ENCODE measurements around the gene SLC26A11.
"Not testable (repeated sequence)": the region's sequence is repeated elsewhere in the genome, so short reads cannot be mapped to it uniquely, and the experiment has no call there.

Gene SLC26A11

GRCh38 chr17:80187090-80187489 lies 33.1 kb upstream of the SLC26A11 start:
- no peaks in the 10 kb centered on the region for H3K9me3 Mint-ChIP-seq
- no peaks in the 10 kb centered on the region for H3K4me1 Mint-ChIP-seq (ENCODE audit: low read depth in 2 of 2)
- ATAC-seq (replicated peaks): no peak
- H3K36me3 Mint-ChIP-seq (ENCODE audit: insufficient read depth): no peaks in the 10 kb centered on the region
- H3K27me3 Mint-ChIP-seq: peaks cover 5 to 73% of the 10 kb centered on the region in 2 donors
- DNase-seq: no peak
- H3K27ac Mint-ChIP-seq: no peak overlapping the region
- H3K4me3 Mint-ChIP-seq: no peak overlapping the region

GRCh38 chr17:80187515-80187941 lies 32.7 kb upstream of the SLC26A11 start:
- peaks cover 5 to 73% of the 10 kb centered on the region in 2 donors for H3K27me3 Mint-ChIP-seq
- no peak for ATAC-seq (replicated peaks)
- no peaks in the 10 kb centered on the region for H3K9me3 Mint-ChIP-seq
- DNase-seq: no peak
- no peak overlapping the region for H3K27ac Mint-ChIP-seq
- H3K36me3 Mint-ChIP-seq (ENCODE audit: insufficient read depth): no peaks in the 10 kb centered on the region
- no peaks in the 10 kb centered on the region for H3K4me1 Mint-ChIP-seq (ENCODE audit: low read depth in 2 of 2)
- H3K4me3 Mint-ChIP-seq: no peak overlapping the region

- H3K27ac Mint-ChIP-seq: no peak overlapping the region
- H3K4me3 Mint-ChIP-seq: no peak overlapping the region
- H3K9me3 Mint-ChIP-seq: no peaks in the 10 kb centered on the region
- peaks cover 12 to 68% of the 10 kb centered on the region in 2 donors for H3K27me3 Mint-ChIP-seq
- H3K4me1 Mint-ChIP-seq (ENCODE audit: low read depth in 2 of 2): no peaks in the 10 kb centered on the region
- no peaks in the 10 kb centered on the region for H3K36me3 Mint-ChIP-seq (ENCODE audit: insufficient read depth)
- ATAC-seq (replicated peaks): no peak
- DNase-seq: no peak
These were observed 30.6 kb upstream of the SLC26A11 start for GRCh38 chr17:80189611-80190010.

- H3K27me3 Mint-ChIP-seq: peaks cover 10 to 62% of the 10 kb centered on the region in 2 donors
- no peak for ATAC-seq (replicated peaks)
- H3K4me1 Mint-ChIP-seq (ENCODE audit: low read depth in 2 of 2): no peaks in the 10 kb centered on the region
- no peaks in the 10 kb centered on the region for H3K9me3 Mint-ChIP-seq
- H3K36me3 Mint-ChIP-seq (ENCODE audit: insufficient read depth): no peaks in the 10 kb centered on the region
- H3K4me3 Mint-ChIP-seq: no peak overlapping the region
- no peak for DNase-seq
- no peak overlapping the region for H3K27ac Mint-ChIP-seq
These were observed 29.5 kb upstream of the SLC26A11 start for GRCh38 chr17:80190716-80191115.

GRCh38 chr17:80191192-80191591 lies 29.0 kb upstream of the SLC26A11 start:
- peaks cover 0 to 2% of the 10 kb centered on the region in 2 donors for H3K4me1 Mint-ChIP-seq (ENCODE audit: low read depth in 2 of 2)
- H3K27ac Mint-ChIP-seq: no peak overlapping the region
- no peaks in the 10 kb centered on the region for H3K9me3 Mint-ChIP-seq
- H3K4me3 Mint-ChIP-seq: no peak overlapping the region
- H3K27me3 Mint-ChIP-seq: peaks cover 7 to 57% of the 10 kb centered on the region in 2 donors
- no peak for ATAC-seq (replicated peaks)
- no peak for DNase-seq
- H3K36me3 Mint-ChIP-seq (ENCODE audit: insufficient read depth): peaks cover 3% of the 10 kb centered on the region

- H3K36me3 Mint-ChIP-seq (ENCODE audit: insufficient read depth): peaks cover 3% of the 10 kb centered on the region
- H3K27me3 Mint-ChIP-seq: peaks cover 7 to 48% of the 10 kb centered on the region in 2 donors
- DNase-seq (no peak), ATAC-seq (replicated peaks) (no peak)
- H3K9me3 Mint-ChIP-seq: no peaks in the 10 kb centered on the region
- H3K27ac Mint-ChIP-seq: no peak overlapping the region
- peaks cover 0 to 2% of the 10 kb centered on the region in 2 donors for H3K4me1 Mint-ChIP-seq (ENCODE audit: low read depth in 2 of 2)
- no peak overlapping the region for H3K4me3 Mint-ChIP-seq
These were observed 28.2 kb upstream of the SLC26A11 start for GRCh38 chr17:80191865-80192661.

GRCh38 chr17:80195141-80195540 lies 25.1 kb upstream of the SLC26A11 start:
- H3K4me1 Mint-ChIP-seq (ENCODE audit: low read depth in 2 of 2): peaks cover 0 to 2% of the 10 kb centered on the region in 2 donors
- no peaks in the 10 kb centered on the region for H3K9me3 Mint-ChIP-seq
- H3K27ac Mint-ChIP-seq: no peak overlapping the region
- DNase-seq (no peak), ATAC-seq (replicated peaks) (no peak)
- H3K27me3 Mint-ChIP-seq: peaks cover 7 to 29% of the 10 kb centered on the region in 2 donors
- H3K36me3 Mint-ChIP-seq (ENCODE audit: insufficient read depth): peaks cover 6% of the 10 kb centered on the region
- no peak overlapping the region for H3K4me3 Mint-ChIP-seq

GRCh38 chr17:80195671-80196529 lies 24.3 kb upstream of the SLC26A11 start:
- peak; percentile 65 for ATAC-seq (replicated peaks)
- Mint-ChIP-seq H3K27ac (peak overlapping the region in 1 of 2 donors; percentile 70), H3K9me3 (no peaks in the 10 kb centered on the region)

GRCh38 chr17:80196652-80197051 lies 23.6 kb upstream of the SLC26A11 start:
- Mint-ChIP-seq H3K4me1 (ENCODE audit: low read depth in 2 of 2) (peaks cover 0 to 2% of the 10 kb centered on the region in 2 donors), H3K27me3 (peaks cover 7 to 19% of the 10 kb centered on the region in 2 donors), H3K27ac (peak overlapping the region in 1 of 2 donors; percentile 70), H3K36me3 (ENCODE audit: insufficient read depth) (peaks cover 6% of the 10 kb centered on the region), H3K4me3 (no peak overlapping the region), H3K9me3 (no peaks in the 10 kb centered on the region)
- no peak for DNase-seq
- ATAC-seq (replicated peaks): no peak

More at GRCh38 chr17:80195671-80196529, 24.3 kb upstream of the SLC26A11 start:
- Mint-ChIP-seq H3K4me3 (no peak overlapping the region), H3K4me1 (ENCODE audit: low read depth in 2 of 2) (peaks cover 0 to 2% of the 10 kb centered on the region in 2 donors), H3K36me3 (ENCODE audit: insufficient read depth) (peaks cover 6% of the 10 kb centered on the region), H3K27me3 (peaks cover 7 to 27% of the 10 kb centered on the region in 2 donors)
- DNase-seq: peak; percentile 53 to 57 (median 56)

GRCh38 chr17:80198144-80198661 lies 22.0 kb upstream of the SLC26A11 start:
- ATAC-seq (replicated peaks) (no peak), DNase-seq (no peak)
- H3K4me1 Mint-ChIP-seq (ENCODE audit: low read depth in 2 of 2): peaks cover 0 to 2% of the 10 kb centered on the region in 2 donors
- no peak overlapping the region for H3K4me3 Mint-ChIP-seq
- peak overlapping the region in 1 of 2 donors; percentile 28 for H3K27ac Mint-ChIP-seq
- H3K27me3 Mint-ChIP-seq: peaks cover 7 to 11% of the 10 kb centered on the region in 2 donors
- no peaks in the 10 kb centered on the region for H3K9me3 Mint-ChIP-seq
- peaks cover 6% of the 10 kb centered on the region for H3K36me3 Mint-ChIP-seq (ENCODE audit: insufficient read depth)

GRCh38 chr17:80199295-80199694 lies 20.9 kb upstream of the SLC26A11 start:
- not testable (repeated sequence) for H3K4me3 Mint-ChIP-seq; H3K9me3 Mint-ChIP-seq; DNase-seq; ATAC-seq (replicated peaks); H3K27me3 Mint-ChIP-seq; H3K36me3 Mint-ChIP-seq (ENCODE audit: insufficient read depth); H3K4me1 Mint-ChIP-seq (ENCODE audit: low read depth in 2 of 2); H3K27ac Mint-ChIP-seq

- no peaks in the 10 kb centered on the region for H3K4me1 Mint-ChIP-seq (ENCODE audit: low read depth in 2 of 2)
- peak overlapping the region in 1 of 2 donors; percentile 26 for H3K27ac Mint-ChIP-seq
- DNase-seq: no peak
These were observed 18.8 kb upstream of the SLC26A11 start for GRCh38 chr17:80201446-80201845.

GRCh38 chr17:80202197-80202596 lies 18.0 kb upstream of the SLC26A11 start:
- Mint-ChIP-seq H3K4me3 (no peak overlapping the region), H3K27me3 (no peaks in the 10 kb centered on the region), H3K4me1 (ENCODE audit: low read depth in 2 of 2) (peaks cover 0 to 2% of the 10 kb centered on the region in 2 donors), H3K27ac (peak overlapping the region in 1 of 2 donors; percentile 49), H3K36me3 (ENCODE audit: insufficient read depth) (peaks cover 7% of the 10 kb centered on the region), H3K9me3 (no peaks in the 10 kb centered on the region)
- ATAC-seq (replicated peaks) (no peak), DNase-seq (no peak)

More at GRCh38 chr17:80201446-80201845, 18.8 kb upstream of the SLC26A11 start:
- Mint-ChIP-seq H3K36me3 (ENCODE audit: insufficient read depth) (peaks cover 4% of the 10 kb centered on the region), H3K4me3 (no peak overlapping the region), H3K9me3 (no peaks in the 10 kb centered on the region), H3K27me3 (no peaks in the 10 kb centered on the region)
- ATAC-seq (replicated peaks): no peak
